Measurements from ENCODE around the gene TRIM58.

TRIM58 gene

GRCh38 chr1:247865416-247865815 lies 8.4 kb downstream of the TRIM58 start:
- H3K4me3 ChIP-seq (replicated peaks in 1 of 2; ENCODE audit: low read depth in 2 of 2, low read length in 2 of 2), result no peak overlapping the region
- TF ChIP-seq CTCF (IDR thresholded peaks at IDR 0.05; ENCODE audit: low read depth, low read length), result no peak
- DNase-seq (ENCODE audit: low read depth in 2 of 2), result no peak

- DNase-seq (ENCODE audit: low read depth in 2 of 2), result no peak
- TF ChIP-seq CTCF (IDR thresholded peaks at IDR 0.05; ENCODE audit: low read depth, low read length), result no peak
Measured at GRCh38 chr1:247883346-247883745, 26.4 kb downstream of the TRIM58 start.

GRCh38 chr1:247884797-247885413 lies 27.9 kb downstream of the TRIM58 start:
- TF ChIP-seq CTCF (IDR thresholded peaks at IDR 0.05; ENCODE audit: low read depth, low read length), result no peak
- H3K4me3 ChIP-seq (replicated peaks in 1 of 2; ENCODE audit: low read depth in 2 of 2, low read length in 2 of 2), result no peak overlapping the region
- peak in 1 of 2 donors; percentile 29 for DNase-seq (ENCODE audit: low read depth in 2 of 2)

More at GRCh38 chr1:247883346-247883745, 26.4 kb downstream of the TRIM58 start:
- H3K4me3 ChIP-seq (replicated peaks in 1 of 2; ENCODE audit: low read depth in 2 of 2, low read length in 2 of 2), result no peak overlapping the region

GRCh38 chr1:247895163-247895637 lies 38.2 kb downstream of the TRIM58 start, which contains the start of gene OR2W3:
Gene OR2W3, plus strand, starts transcription at chr1:247895587. Its CDS starts 0 bp downstream, at chr1:247895587.
- DNase-seq (ENCODE audit: low read depth in 2 of 2), result no peak
- no peak for TF ChIP-seq CTCF (IDR thresholded peaks at IDR 0.05; ENCODE audit: low read depth, low read length)
- H3K4me3 ChIP-seq (replicated peaks in 1 of 2; ENCODE audit: low read depth in 2 of 2, low read length in 2 of 2), result no peak within 1 kb of the TSS

- no peak for DNase-seq (ENCODE audit: low read depth in 2 of 2)
- TF ChIP-seq CTCF (IDR thresholded peaks at IDR 0.05; ENCODE audit: low read depth, low read length), result no peak
- H3K4me3 ChIP-seq (replicated peaks in 1 of 2; ENCODE audit: low read depth in 2 of 2, low read length in 2 of 2), result no peak overlapping the region
Measured at GRCh38 chr1:247895976-247896375, 39.0 kb downstream of the TRIM58 start.

GRCh38 chr1:247904122-247904521 lies 47.1 kb downstream of the TRIM58 start:
- no peak overlapping the region for H3K4me3 ChIP-seq (replicated peaks in 1 of 2; ENCODE audit: low read depth in 2 of 2, low read length in 2 of 2)
- no peak for TF ChIP-seq CTCF (IDR thresholded peaks at IDR 0.05; ENCODE audit: low read depth, low read length)
- DNase-seq (ENCODE audit: low read depth in 2 of 2), result no peak

GRCh38 chr1:247905181-247905580 lies 48.2 kb downstream of the TRIM58 start:
- H3K4me3 ChIP-seq (replicated peaks in 1 of 2; ENCODE audit: low read depth in 2 of 2, low read length in 2 of 2), result no peak overlapping the region
- TF ChIP-seq CTCF (IDR thresholded peaks at IDR 0.05; ENCODE audit: low read depth, low read length), result no peak
- no peak for DNase-seq (ENCODE audit: low read depth in 2 of 2)

Data from cardiac fibroblast (primary cell).